CD4-positive, alpha-beta T cell treated with Interleukin-2 at 100 ng/mL for 4 hours (primary cell): ENCODE results near the gene OR10H5.
"Not testable (repeated sequence)": the region's sequence is repeated elsewhere in the genome, so short reads cannot be mapped to it uniquely, and the experiment has no call there.

Experiments used
- DNase-seq: peaks from one replicate; pipeline ENCODE4 v3.0.0-alpha.2; 2020; ENCODE audit warnings: low spot score

The OR10H5 gene

GRCh38 chr19:15787611-15788155 lies at the start of gene OR10H5:
OR10H5 (plus strand) TSS chr19:15787661; CDS start chr19:15794049, 6,388 bp downstream.
- no peak for DNase-seq

GRCh38 chr19:15737722-15738121 lies 49.7 kb upstream of the OR10H5 start, which contains the start of gene OR10H3:
OR10H3 (plus strand) TSS chr19:15737985; CDS start chr19:15741393, 3,408 bp downstream.
- no peak for DNase-seq

GRCh38 chr19:15740785-15741184 lies 46.7 kb upstream of the OR10H5 start:
- DNase-seq = no peak

DNA sequence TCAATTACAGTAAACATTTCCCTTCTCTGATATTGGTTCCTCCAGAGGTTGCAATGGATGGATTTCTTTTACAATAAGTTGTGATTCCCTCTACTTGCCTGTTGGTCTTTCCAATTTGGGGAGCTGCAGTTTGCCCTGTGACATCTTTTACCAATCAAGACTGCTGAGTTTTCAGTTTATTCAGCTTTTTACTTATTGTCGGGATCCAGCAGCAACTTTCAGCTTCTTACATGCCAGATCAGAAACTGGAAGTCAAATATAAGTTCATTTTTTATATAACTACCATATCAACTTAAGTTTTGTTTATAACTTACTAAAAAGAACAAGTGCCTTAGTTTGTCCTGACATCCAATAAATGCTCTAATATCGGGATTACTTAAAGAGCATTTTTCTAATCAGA lies 39.2 kb upstream of the OR10H5 start:
- no peak for DNase-seq

GRCh38 chr19:15758379-15758778 lies 29.1 kb upstream of the OR10H5 start:
- DNase-seq = no peak

DNA sequence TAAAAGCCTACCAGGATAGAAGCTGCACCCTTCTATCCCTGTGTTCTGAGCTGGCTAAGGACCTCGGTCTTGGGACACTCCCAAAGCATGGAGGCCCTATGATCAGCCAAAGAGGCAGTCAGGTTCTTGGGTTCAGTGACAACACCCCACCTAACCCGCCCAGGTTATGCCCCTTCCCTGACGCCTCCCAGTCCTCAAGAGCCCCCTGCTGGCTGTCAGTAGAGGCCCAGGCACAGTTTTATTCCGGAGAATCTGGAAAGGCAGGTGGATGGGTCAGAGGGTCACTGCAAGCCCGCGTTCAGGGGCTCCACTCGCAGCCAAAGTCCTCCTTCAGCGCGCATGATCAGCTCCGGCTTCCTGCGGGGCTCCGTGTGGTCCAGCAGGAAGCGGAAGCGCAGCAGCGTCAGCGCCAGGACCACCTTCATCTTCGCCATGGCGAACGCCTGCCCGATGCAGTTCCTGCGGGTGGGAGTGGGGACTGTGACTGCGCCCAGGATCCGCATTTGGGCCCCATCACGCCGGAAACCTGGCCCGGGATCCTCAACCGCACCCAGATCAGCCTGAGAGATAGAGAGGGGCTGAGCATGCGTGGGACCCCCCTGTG lies 27.4 kb upstream of the OR10H5 start:
- no peak for DNase-seq

DNA sequence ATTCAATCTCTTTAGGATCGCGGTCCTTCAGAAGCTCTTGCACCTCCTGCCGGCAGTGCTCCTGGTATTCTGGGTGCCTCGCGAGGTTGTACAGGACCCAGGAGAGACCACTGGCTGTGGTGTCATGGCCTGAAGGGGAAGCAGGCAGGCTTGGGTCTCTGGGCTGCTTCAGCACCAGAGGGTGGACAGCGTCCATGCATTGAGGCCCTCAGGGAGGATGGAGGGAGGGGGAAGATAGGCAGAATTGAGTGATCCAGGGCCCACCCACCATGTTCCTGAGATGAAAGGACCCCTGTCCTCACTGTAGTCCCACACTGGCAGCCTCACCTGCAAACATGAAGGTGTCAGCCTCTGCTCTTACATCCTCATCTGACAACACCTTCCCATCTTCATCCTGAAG lies 17.9 kb upstream of the OR10H5 start:
- no peak for DNase-seq

DNA sequence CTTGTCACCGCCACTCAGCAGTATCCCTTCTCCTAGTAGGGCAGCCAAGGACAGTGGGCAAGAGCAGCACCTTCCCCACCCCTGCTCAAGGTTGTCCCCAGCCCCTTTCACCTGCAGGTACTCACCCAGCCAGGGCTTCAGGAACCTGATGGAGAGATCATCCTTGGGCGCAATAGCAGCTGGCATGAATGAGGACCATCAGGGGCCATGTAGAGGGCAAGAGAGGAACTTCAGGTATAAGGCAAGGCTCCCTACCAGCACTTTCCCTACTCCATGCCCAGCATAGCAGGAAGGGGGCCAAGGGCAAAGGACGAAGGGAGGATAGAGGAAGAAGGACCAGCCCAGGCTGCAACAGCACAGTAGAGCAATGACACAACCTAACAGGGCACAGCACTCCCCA lies 13.3 kb upstream of the OR10H5 start:
- DNase-seq = not testable (repeated sequence)

- DNase-seq = no peak
Observed at GRCh38 chr19:15775249-15775648, 12.2 kb upstream of the OR10H5 start.

DNA sequence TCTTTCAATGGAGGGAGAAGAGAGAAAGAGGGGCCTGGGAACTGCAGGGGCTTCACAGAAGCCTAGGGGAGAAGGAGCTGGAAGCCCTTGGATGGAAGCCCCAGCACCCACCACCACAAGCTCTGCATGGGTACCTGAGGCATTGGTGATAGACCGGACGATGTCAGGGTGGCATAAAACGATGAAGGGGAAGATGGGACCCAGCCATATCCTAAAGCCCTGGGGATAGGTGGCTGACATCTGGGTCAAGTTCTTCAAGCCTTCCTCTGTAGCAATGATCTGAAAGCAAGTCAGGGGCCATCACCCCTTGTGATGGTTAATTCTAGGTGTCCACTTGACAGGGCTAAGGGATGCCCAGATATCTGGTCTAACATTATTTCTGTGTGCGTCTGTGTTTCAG lies 11.2 kb upstream of the OR10H5 start:
- no peak for DNase-seq

DNA sequence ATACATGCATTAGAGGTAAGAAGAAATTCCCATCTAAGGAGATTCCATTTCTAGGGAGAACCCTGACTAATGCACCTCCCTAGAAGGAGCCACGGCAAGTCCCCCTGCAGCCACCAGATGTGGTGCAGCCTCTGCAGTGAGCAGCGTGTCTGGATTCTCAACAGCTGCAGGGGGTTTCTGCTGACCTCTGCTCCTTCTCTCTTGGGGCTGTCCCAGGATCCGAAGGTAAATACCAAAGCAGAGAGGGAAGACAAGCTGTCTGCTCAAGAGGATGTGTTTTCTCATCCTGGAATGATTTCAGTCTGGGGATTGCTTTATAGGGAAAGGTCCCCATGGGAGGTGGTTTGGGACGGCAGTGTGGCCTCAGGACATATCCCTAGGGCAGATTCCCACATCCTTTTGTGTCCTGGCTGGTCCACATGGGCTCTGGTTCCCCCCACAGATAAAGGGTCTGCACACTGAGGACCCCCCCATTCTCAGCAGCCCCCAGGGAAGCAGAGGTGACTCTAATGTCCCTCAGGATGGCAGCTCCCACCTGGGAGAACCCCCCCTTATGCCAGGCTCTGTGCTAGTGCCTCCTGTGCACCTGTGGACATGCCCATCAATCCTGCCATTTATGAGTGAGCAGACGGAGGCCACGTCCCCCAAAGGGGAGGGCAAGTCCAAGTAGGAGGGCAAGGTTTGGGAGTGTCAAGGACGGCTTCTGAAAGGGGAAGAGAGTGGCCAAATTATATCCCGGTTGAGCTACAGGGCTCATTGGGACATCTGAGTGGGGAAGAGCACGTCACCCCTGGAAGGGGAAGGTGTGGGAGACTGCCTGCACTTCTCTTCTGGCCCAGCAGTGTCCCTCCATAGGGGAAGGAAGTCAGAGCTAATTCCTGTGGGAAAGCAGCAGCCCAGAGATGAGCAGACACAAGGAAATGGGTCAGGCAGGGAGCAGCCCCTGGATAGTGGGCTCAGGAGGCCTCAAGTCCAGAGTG lies 10.2 kb upstream of the OR10H5 start:
- DNase-seq = no peak

DNA sequence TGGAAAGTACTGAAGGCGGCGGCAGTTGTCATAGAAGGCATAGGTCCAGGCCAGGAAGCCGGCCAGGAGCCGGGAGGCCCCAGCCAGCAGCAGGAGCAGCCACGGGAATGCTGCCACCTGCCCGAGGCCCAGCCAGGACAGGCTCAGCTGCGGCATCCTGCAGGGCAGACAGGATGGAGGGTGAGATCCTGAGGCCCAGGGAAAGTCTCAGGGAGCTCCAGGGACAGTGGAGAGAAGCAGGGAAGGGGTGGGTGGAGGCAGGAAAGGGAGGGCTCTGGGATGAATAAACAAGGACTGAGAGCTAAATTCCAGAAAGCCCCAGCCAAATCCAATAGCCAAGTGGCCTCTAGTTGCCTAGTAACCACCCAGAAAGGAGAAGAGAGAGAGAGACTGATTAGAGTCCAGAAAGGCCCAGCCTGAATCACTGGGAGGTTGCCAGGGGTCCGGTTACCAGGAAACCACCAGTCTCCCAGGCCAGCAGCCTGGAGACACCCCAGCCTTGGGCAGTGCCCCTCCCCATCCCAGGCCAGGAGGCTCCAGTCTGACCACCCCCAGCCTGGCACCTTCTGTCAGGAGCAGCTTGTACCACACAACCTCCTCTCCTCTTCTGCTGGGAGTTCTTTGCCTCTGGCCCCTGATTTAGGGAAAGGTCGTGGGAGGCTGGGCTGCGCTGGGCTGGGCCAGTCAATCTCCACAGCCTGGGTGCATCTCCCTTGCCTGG lies 7.5 kb upstream of the OR10H5 start:
- no peak for DNase-seq

DNA sequence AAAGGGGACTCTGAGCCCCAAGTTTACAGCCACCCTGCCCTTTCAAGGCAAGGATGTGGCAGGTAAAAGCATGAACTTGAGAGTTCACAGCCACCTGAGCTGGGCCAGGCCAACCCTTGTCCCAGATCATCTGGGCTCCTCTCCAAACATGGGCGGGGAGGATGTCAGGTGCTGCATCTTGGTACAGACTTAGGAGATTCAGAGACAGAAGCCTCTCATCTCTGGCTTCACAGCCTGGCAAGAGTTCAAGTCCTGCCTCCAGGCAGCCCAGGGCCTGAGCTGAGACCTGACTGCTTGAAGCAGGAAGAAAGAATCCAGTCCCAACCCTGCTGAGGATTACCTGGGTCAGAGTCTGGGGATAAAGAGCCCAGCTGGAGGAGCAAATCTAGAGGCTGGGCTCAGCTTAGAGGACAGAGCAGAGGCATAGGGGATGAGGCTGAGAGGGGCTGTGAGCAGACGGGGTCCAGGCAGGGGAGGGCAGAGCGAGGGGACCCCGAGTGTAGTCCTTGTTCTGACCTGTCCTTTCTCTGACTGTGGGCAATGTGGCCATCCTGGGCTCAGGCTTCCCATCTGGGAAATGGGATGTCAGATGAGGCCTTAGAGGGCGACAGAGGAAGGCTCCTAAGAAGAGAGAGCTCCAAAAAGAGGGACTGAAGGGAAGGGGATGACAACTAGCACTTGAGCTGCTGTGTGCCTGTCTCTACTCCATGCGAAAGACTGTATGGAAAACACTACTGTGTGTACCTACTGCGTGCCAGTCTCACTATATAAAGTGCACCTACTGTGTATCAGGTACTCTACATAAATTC lies 6.6 kb upstream of the OR10H5 start:
- no peak for DNase-seq

DNA sequence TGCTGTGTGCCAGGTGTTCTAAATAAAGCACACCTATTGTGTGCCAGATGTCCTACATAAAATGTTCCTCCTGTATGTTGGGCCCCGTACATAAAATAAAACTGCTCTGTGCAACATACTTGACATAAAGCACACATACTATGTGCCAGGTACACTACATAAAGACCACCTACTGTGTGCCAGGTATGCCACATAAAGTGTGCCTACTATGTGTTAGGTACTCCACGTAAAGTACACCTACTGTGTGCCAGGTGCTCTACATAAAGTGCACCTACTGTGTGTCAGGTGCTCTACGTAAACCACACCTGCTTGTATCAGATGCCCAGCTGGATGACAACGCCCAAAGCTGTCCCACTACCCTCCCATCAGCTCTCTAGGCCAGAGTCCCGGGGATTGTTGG lies 5.8 kb upstream of the OR10H5 start:
- DNase-seq = no peak

- DNase-seq = no peak
Observed at GRCh38 chr19:15782211-15782610, 5.2 kb upstream of the OR10H5 start.

GRCh38 chr19:15782896-15783295 lies 4.6 kb upstream of the OR10H5 start:
- DNase-seq = not testable (repeated sequence)

DNA sequence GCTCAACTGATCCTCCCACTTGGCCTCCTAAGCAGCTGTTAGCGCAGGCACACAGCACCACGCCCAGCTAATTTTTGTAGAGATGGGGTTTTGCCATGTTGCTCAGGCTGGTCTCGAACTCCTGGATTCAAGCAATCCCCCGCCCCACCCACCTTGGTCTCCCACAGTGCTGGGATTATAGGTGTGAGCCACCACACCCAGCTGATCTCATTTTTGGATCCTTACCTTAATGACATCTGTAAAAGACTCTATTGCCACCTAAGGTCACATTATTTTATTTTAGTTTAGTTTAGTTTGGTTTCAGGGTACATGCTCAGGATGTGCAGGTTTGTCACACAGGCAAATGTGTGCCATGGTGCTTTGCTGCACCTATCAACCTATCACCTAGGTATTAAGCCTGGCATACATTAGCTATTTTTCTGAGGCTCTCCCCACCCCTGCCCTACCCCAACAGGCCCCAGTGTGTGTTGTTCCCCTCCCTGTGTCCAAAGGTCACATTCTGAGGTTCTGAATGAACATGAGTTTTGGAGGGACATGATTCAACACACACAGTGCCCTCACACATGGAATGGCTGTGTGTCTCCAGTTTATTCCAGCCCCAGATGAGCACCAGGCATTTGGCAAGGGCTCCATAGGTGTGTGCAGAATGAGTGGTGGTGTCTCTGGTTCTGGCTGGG lies 1.3 kb downstream of the OR10H5 start:
- DNase-seq = no peak

DNA sequence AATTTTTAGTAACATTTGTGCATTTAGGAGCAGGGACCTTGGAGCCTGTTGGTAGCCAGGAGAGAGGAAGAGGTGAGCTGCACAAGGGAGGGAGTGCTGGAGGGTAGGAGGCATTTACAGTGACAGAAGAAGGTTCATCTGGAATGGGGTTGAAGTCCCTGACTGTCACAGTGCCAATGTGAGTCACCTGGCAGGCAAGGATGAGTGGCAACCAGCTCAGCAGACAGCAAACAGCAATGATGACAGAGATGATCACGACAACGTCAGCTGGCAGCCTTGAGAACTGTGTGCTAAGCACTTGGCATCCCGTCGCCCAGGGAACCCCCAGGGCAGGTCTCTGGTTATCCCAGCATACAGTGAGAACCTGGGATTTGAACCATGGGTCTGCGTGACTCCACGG lies 2.6 kb downstream of the OR10H5 start:
- DNase-seq = no peak

DNA sequence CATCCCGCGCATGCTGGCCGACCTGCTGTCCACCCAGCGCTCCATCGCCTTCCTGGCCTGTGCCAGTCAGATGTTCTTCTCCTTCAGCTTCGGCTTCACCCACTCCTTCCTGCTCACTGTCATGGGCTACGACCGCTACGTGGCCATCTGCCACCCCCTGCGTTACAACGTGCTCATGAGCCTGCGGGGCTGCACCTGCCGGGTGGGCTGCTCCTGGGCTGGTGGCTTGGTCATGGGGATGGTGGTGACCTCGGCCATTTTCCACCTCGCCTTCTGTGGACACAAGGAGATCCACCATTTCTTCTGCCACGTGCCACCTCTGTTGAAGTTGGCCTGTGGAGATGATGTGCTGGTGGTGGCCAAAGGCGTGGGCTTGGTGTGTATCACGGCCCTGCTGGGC lies 6.8 kb downstream of the OR10H5 start:
- DNase-seq = not testable (repeated sequence)

DNA sequence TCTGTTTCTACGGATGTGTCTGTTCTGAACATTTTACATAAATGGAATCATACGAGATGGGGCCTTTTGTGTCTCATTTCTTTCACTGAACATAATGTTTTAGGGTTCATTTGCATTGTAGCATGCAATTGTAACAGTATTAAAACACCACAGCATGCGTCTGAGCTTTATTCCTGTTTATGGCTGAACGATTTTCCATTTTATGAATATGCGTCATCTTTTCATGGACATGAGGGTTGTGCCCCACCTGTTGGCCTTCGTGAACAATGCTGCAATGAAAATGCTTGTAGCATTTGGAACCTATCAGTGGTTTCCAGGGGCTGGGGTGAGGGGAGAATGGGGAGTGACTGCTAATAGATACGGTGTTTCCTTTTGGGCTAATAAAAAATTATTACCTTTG lies 22.9 kb downstream of the OR10H5 start:
- no peak for DNase-seq

GRCh38 chr19:15811476-15811875 lies 24.0 kb downstream of the OR10H5 start:
- DNase-seq = no peak
